Vagina (tissue), 2 donors: ENCODE measurements around the gene PRIMA1.

Experiments used
- POLR2A ChIP-seq, 2 donors: fragments of 450-650 bp; IDR thresholded peaks; one replicate each; pipeline ENCODE4 v1.6.1; 2017; ENCODE audit warnings: antibody characterized with exemption in 2 of 2, mild to moderate bottlenecking in 2 of 2, moderate library complexity in 2 of 2
- TF ChIP-seq, protein P1 (sequence below), 3 experiments: fragments of 450-650 bp in 2 of 3; fragments of 200-600 bp in 1 of 3; sonication (generic) in 1 of 3; IDR thresholded peaks; one replicate each; pipeline ENCODE4 v1.5.1; 2017 to 2019; ENCODE audit warnings: antibody characterized with exemption in 3 of 3, mild to moderate bottlenecking in 2 of 3, moderate library complexity in 2 of 3

DNA sequence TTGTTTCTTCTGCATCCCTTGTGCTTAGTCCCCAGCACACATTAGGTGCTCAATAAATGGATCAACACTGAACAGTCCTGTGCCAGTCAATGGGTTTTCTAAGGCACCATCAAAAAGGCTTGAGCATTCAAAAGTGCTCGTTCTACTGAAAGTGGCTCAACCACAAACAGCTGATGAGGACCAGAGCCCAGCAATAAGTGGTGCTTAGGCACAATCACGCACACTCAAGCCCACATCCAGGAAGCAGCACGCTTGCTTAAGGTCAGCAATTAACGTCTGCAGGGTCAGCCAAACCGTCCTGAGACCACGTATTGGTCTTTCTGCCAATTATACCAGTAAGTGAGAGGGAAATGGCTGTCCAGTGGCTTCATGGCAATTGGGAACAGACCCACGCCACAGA, 56.5 kb downstream of the PRIMA1 start:
- TF ChIP-seq, protein P1, sequence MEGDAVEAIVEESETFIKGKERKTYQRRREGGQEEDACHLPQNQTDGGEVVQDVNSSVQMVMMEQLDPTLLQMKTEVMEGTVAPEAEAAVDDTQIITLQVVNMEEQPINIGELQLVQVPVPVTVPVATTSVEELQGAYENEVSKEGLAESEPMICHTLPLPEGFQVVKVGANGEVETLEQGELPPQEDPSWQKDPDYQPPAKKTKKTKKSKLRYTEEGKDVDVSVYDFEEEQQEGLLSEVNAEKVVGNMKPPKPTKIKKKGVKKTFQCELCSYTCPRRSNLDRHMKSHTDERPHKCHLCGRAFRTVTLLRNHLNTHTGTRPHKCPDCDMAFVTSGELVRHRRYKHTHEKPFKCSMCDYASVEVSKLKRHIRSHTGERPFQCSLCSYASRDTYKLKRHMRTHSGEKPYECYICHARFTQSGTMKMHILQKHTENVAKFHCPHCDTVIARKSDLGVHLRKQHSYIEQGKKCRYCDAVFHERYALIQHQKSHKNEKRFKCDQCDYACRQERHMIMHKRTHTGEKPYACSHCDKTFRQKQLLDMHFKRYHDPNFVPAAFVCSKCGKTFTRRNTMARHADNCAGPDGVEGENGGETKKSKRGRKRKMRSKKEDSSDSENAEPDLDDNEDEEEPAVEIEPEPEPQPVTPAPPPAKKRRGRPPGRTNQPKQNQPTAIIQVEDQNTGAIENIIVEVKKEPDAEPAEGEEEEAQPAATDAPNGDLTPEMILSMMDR (IDR thresholded peaks at IDR 0.05) = no peak
- TF ChIP-seq POLR2A (IDR thresholded peaks at IDR 0.05) = no peak
